Measurements from ENCODE around the gene PARD3B.

- TF ChIP-seq GATA2 (IDR thresholded peaks at IDR 0.05; ENCODE audit: low read depth, low read length), result no peak
- TF ChIP-seq GATA3 (IDR thresholded peaks at IDR 0.05; ENCODE audit: low read depth, low read length), result no peak
Observed at GRCh38 chr2:204687776-204688175, 142.5 kb downstream of the PARD3B start.

Measured in SH-SY5Y (cell line).